Measurements from ENCODE around the gene COMT. TPM values are rescaled to one million over a fixed set of nuclear protein-coding genes. Genes with fewer than 3 reads are reported as not detected.
A peak's percentile ranks its signal among the peaks of the same experiment; 100 is the strongest.

The COMT gene
- total and polyA plus RNA-seq, 9 of the 15 experiments (the other 6 are each of a cell fraction or from before 2014, with no cell fraction given): 12.5 to 351 (median 155) TPM

GRCh38 chr22:19989725-19990067 lies 48.1 kb downstream of the COMT start:
- Histone ChIP-seq H4K20me1 (replicated peaks; ENCODE audit: control insufficient read depth, insufficient read depth, low read length) (peaks cover 68% of the 10 kb centered on the region), H2AFZ (ENCODE audit: low read depth, low read length) (no peak overlapping the region), H3K79me2 (ENCODE audit: control insufficient read depth, insufficient read depth, low read length) (no peaks in the 10 kb centered on the region), H3K9me1 (ENCODE audit: control insufficient read depth, insufficient read depth, low read length) (peaks cover 20% of the 10 kb centered on the region), H3K4me1 (replicated peaks in 1 of 2; ENCODE audit: control insufficient read depth in 2 of 2, insufficient read depth in 2 of 2, low read length in 2 of 2) (peaks cover 36 to 80% of the 10 kb centered on the region in 2 experiments), H3K4me3 (no peak overlapping the region), H3K27me3 (ENCODE audit: control insufficient read depth in 2 of 2, insufficient read depth in 2 of 2, low read length in 2 of 2) (no peaks in the 10 kb centered on the region), H3K9me3 (replicated peaks; ENCODE audit: control insufficient read depth, insufficient read depth, low read depth, low read length) (no peaks in the 10 kb centered on the region), H3K4me2 (ENCODE audit: insufficient read depth, low read length) (no peak overlapping the region), H3K36me3 (ENCODE audit: control insufficient read depth, insufficient read depth, low read length) (no peaks in the 10 kb centered on the region), H3K9ac (ENCODE audit: insufficient read depth in 1 of 2, low read depth in 2 of 2, low read length in 2 of 2) (peak overlapping the region; percentile 3 to 87; a peak in 3 of 4 replicates), H3K27ac (ENCODE audit: extremely low read depth, low read depth, low read length) (peak overlapping the region; percentile 58; the same call in 1 of the 3 replicates)
- intact Hi-C loops (cut with micrococcal nuclease): loop anchor here (5.0 kb wide), 1 partner anchor 33 kb away; the partner anchor contains the start of gene TANGO2
- peak in 1 of 4 experiments; percentile 61 for DNase-seq (ENCODE audit: extremely low read depth in 1 of 4, low spot score in 3 of 4)
- BruUV-seq (replicated peaks): no TSS peak
- FAIRE-seq: peak; percentile 77
- CTCF ChIA-PET (ENCODE audit: low intra/inter-chr PET ratio): no interaction called here
- POLR2A ChIA-PET: interaction anchor here (0.7 to 3.1 kb wide), 13 partner anchors 8 to 164 kb away, joined by 3 to 20 read pairs (median 6); no protein-coding TSS in a partner anchor
- in situ Hi-C loops (cut with MboI): no loop called here
- peak; percentile 2 for ATAC-seq
- 59% methylated on average over 3 of the region's 3 CpGs for WGBS (ENCODE audit: insufficient coverage, low coverage, missing lambda C conversion rate)
- TF ChIP-seq TAF7 (tag; IDR thresholded peaks at IDR 0.05): 0 out of 2 replicates have a peak, but pooled peaks have one; percentile 36
- 0 out of 2 replicates have a peak, but pooled peaks have one; percentile 7 for TF ChIP-seq NR4A1 (CRISPR knock-in tag; IDR thresholded peaks at IDR 0.05)
- TF ChIP-seq NR4A1 (tag; IDR thresholded peaks at IDR 0.05): no peak
- 0 out of 2 replicates have a peak, but pooled peaks have one; percentile 14 for TF ChIP-seq ZNF583 (CRISPR knock-in tag; IDR thresholded peaks at IDR 0.05)
- TF ChIP-seq ZNF41 (CRISPR knock-in tag; conservative IDR thresholded peaks at IDR 0.05): no peak
- peak; percentile 67 for TF ChIP-seq KDM5B (IDR thresholded peaks at IDR 0.05; ENCODE audit: insufficient replicate concordance, low read depth, low read length)
- 0 out of 4 replicates have a peak, but pooled peaks of 1 of the 2 experiments have one; percentile 7 for TF ChIP-seq ZMIZ1 (IDR thresholded peaks at IDR 0.05; ENCODE audit: low read depth in 2 of 2, low read length in 2 of 2)
- no peak for TF ChIP-seq HOMEZ (CRISPR knock-in tag; IDR thresholded peaks at IDR 0.05)
- TF ChIP-seq E2F3 (CRISPR knock-in tag; IDR thresholded peaks at IDR 0.05): 0 out of 2 replicates have a peak, but pooled peaks have one; percentile 7
- no peak for TF ChIP-seq KLF10 (CRISPR knock-in tag; IDR thresholded peaks at IDR 0.05)
- TF ChIP-seq THAP12 (CRISPR knock-in tag; IDR thresholded peaks at IDR 0.05): no peak
- TF ChIP-seq RBBP5 (IDR thresholded peaks at IDR 0.05; ENCODE audit: borderline replicate concordance, insufficient read depth, low read length, poor library complexity, severe bottlenecking): peak; percentile 33
- no peak for TF ChIP-seq HOXB6 (CRISPR knock-in tag; IDR thresholded peaks at IDR 0.05; ENCODE audit: borderline replicate concordance)
- TF ChIP-seq CBX3 (IDR thresholded peaks at IDR 0.05; ENCODE audit: borderline replicate concordance in 1 of 2, low read length in 2 of 2): peak in 1 of 2 experiments; percentile 40; a peak in 1 of 3 replicates
- no peak for TF ChIP-seq ZNF174 (CRISPR knock-in tag; IDR thresholded peaks at IDR 0.05)
